HG03103 (cell line): ENCODE results near the gene NAGS.
"Not testable (repeated sequence)": the region's sequence is repeated elsewhere in the genome, so short reads cannot be mapped to it uniquely, and the experiment has no call there.

Source experiments
- ATAC-seq: cut with Tn5 transposase; IDR thresholded peaks from one replicate; pipeline ENCODE4 v1.9.1; 2021; ENCODE audit warnings: low read depth; ENCODE audit not compliant: unreplicated experiment

The NAGS gene

GRCh38 chr17:44004077-44004760, at the start of gene NAGS:
Gene NAGS (plus strand): TSS chr17:44004622. CDS start chr17:44004664, 42 bp downstream.
- ATAC-seq, result no peak

GRCh38 chr17:43956222-43956621, 48.2 kb upstream of the NAGS start:
- no peak for ATAC-seq

- ATAC-seq, result no peak
Measured at GRCh38 chr17:43958748-43959352, 45.6 kb upstream of the NAGS start.

- ATAC-seq, result not testable (repeated sequence)
Measured at GRCh38 chr17:43961292-43961691, 43.1 kb upstream of the NAGS start.

- ATAC-seq, result no peak
Measured at GRCh38 chr17:43961954-43962353, 42.5 kb upstream of the NAGS start.

GRCh38 chr17:43962479-43962878, 41.9 kb upstream of the NAGS start:
- ATAC-seq, result no peak

GRCh38 chr17:43966276-43966675, 38.1 kb upstream of the NAGS start:
- ATAC-seq, result no peak

GRCh38 chr17:43967251-43967875, 37.1 kb upstream of the NAGS start:
- ATAC-seq, result no peak

GRCh38 chr17:43970366-43970765, 34.1 kb upstream of the NAGS start:
- no peak for ATAC-seq

- not testable (repeated sequence) for ATAC-seq
Measured at GRCh38 chr17:43971436-43971835, 33.0 kb upstream of the NAGS start.

GRCh38 chr17:43972444-43973212, 31.8 kb upstream of the NAGS start:
- not testable (repeated sequence) for ATAC-seq

- ATAC-seq, result no peak
Measured at GRCh38 chr17:43974382-43975266, 29.8 kb upstream of the NAGS start.

GRCh38 chr17:43975898-43976297, 28.5 kb upstream of the NAGS start:
- ATAC-seq, result no peak

GRCh38 chr17:43976963-43977837, 27.2 kb upstream of the NAGS start:
- ATAC-seq, result no peak

GRCh38 chr17:43978078-43978477, 26.3 kb upstream of the NAGS start:
- ATAC-seq, result no peak

GRCh38 chr17:43979011-43979410, 25.4 kb upstream of the NAGS start:
- ATAC-seq, result no peak

- ATAC-seq, result no peak
Measured at GRCh38 chr17:43979671-43980070, 24.8 kb upstream of the NAGS start.

- ATAC-seq, result no peak
Measured at GRCh38 chr17:43982171-43982570, 22.3 kb upstream of the NAGS start.

GRCh38 chr17:43983196-43983514, 21.3 kb upstream of the NAGS start:
- no peak for ATAC-seq
